ENCODE data around the gene GLT1D1. TPM values are rescaled to one million over a fixed set of nuclear protein-coding genes. Genes with fewer than 3 reads are reported as not detected.

GLT1D1 gene
- total and polyA plus RNA-seq, 2 experiments from 2014 or later, result 0.83 to 2.7 TPM

GRCh38 chr12:128818065-128819022 lies 34.9 kb upstream of the GLT1D1 start:
- Histone ChIP-seq H3K27me3 (no peaks in the 10 kb centered on the region), H3K27ac (no peak overlapping the region), H3K9me3 (ENCODE audit: low read depth) (no peaks in the 10 kb centered on the region), H3K36me3 (no peaks in the 10 kb centered on the region), H3K4me3 (no peak overlapping the region), H3K4me1 (ENCODE audit: low read depth) (peaks cover 9% of the 10 kb centered on the region)
- DNase-seq (ENCODE audit: low read depth in 1 of 2, low spot score in 1 of 2), result peak in 1 of 2 donors; percentile 59
- TF ChIP-seq, protein P1, sequence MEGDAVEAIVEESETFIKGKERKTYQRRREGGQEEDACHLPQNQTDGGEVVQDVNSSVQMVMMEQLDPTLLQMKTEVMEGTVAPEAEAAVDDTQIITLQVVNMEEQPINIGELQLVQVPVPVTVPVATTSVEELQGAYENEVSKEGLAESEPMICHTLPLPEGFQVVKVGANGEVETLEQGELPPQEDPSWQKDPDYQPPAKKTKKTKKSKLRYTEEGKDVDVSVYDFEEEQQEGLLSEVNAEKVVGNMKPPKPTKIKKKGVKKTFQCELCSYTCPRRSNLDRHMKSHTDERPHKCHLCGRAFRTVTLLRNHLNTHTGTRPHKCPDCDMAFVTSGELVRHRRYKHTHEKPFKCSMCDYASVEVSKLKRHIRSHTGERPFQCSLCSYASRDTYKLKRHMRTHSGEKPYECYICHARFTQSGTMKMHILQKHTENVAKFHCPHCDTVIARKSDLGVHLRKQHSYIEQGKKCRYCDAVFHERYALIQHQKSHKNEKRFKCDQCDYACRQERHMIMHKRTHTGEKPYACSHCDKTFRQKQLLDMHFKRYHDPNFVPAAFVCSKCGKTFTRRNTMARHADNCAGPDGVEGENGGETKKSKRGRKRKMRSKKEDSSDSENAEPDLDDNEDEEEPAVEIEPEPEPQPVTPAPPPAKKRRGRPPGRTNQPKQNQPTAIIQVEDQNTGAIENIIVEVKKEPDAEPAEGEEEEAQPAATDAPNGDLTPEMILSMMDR (IDR thresholded peaks at IDR 0.05; ENCODE audit: low read depth, low read length), result no peak

DNA sequence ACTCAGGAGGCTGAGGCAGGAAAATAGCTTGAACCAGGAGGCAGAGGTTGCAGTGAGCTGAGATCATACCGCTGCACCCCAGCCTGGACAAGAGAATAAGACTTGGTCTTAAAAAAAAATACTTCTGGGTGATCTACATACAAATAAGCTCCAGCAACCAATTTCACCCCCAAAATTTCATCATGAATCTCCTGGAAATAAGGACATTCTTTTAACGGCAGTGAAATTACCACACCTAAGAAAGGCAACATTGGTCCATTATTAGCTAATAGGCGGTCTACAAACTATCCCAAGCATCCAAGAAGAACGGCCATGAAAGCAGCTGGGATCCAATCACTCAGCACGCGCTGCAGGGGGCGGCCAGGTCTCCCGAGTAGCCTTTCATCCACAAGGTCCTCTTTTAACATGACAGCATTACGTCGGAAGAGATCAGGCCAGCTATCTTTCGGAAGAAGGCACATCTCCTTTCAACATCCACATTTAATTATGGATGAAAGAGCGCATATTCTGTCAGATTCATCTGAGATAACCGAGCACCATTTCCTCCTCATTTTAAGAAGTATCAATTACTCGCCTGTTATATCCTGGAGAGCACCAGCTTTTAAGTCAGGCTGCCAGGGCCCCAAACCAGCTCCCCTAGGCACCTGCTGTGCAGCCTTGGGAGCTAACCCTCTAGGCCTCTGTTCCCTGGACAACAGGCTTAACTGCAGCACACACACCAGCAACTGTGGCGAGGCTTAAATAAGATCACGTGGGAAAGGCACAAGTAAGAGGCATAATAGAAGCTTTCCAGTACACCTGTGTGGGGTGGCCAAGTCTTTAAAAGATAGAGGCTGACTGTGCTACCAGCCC lies 33.8 kb upstream of the GLT1D1 start:
- TF ChIP-seq, protein P1 (IDR thresholded peaks at IDR 0.05; ENCODE audit: low read depth, low read length), result no peak
- H3K27me3 ChIP-seq, result no peaks in the 10 kb centered on the region
- no peak overlapping the region for H3K4me3 ChIP-seq

GRCh38 chr12:128820253-128820652 lies 33.0 kb upstream of the GLT1D1 start:
- H3K4me3 ChIP-seq, result no peak overlapping the region

More for the DNA sequence above, 33.8 kb upstream of the GLT1D1 start:
- Histone ChIP-seq H3K9me3 (ENCODE audit: low read depth) (no peaks in the 10 kb centered on the region), H3K27ac (no peak overlapping the region), H3K4me1 (ENCODE audit: low read depth) (peaks cover 11% of the 10 kb centered on the region), H3K36me3 (no peaks in the 10 kb centered on the region)
- DNase-seq (ENCODE audit: low read depth in 1 of 2, low spot score in 1 of 2), result no peak

GRCh38 chr12:128820723-128821432 lies 32.4 kb upstream of the GLT1D1 start:
- DNase-seq (ENCODE audit: low read depth in 1 of 2, low spot score in 1 of 2), result no peak
- Histone ChIP-seq H3K27ac (no peak overlapping the region), H3K4me1 (ENCODE audit: low read depth) (peaks cover 11% of the 10 kb centered on the region), H3K9me3 (ENCODE audit: low read depth) (no peaks in the 10 kb centered on the region), H3K4me3 (no peak overlapping the region), H3K36me3 (no peaks in the 10 kb centered on the region), H3K27me3 (no peaks in the 10 kb centered on the region)
- TF ChIP-seq, protein P1 (IDR thresholded peaks at IDR 0.05; ENCODE audit: low read depth, low read length), result no peak

More at GRCh38 chr12:128820253-128820652, 33.0 kb upstream of the GLT1D1 start:
- no peaks in the 10 kb centered on the region for H3K36me3 ChIP-seq
- H3K27ac ChIP-seq, result no peak overlapping the region
- peaks cover 14% of the 10 kb centered on the region for H3K4me1 ChIP-seq (ENCODE audit: low read depth)
- no peaks in the 10 kb centered on the region for H3K27me3 ChIP-seq
- no peaks in the 10 kb centered on the region for H3K9me3 ChIP-seq (ENCODE audit: low read depth)
- DNase-seq (ENCODE audit: low read depth in 1 of 2, low spot score in 1 of 2), result no peak
- TF ChIP-seq, protein P1 (IDR thresholded peaks at IDR 0.05; ENCODE audit: low read depth, low read length), result no peak
